Retinal pigment epithelial cell (primary cell): ENCODE results near the gene ADAMTS2.

Experiments used
- DNase-seq: peaks from one replicate; pipeline ENCODE4 v3.0.0-alpha.2; 2010; ENCODE audit warnings: low read depth
- H3K4me3 ChIP-seq: 2 replicates; pipeline ENCODE4 v1.5.1; 2011; ENCODE audit warnings: mild to moderate bottlenecking, low read length, control low read depth, moderate library complexity
- TF ChIP-seq, protein P1 (sequence below): conservative IDR thresholded peaks from 2 replicates; pipeline ENCODE4 v1.5.1; 2011; ENCODE audit warnings: low read depth, low read length, control low read depth, inconsistent platforms

Gene ADAMTS2

DNA sequence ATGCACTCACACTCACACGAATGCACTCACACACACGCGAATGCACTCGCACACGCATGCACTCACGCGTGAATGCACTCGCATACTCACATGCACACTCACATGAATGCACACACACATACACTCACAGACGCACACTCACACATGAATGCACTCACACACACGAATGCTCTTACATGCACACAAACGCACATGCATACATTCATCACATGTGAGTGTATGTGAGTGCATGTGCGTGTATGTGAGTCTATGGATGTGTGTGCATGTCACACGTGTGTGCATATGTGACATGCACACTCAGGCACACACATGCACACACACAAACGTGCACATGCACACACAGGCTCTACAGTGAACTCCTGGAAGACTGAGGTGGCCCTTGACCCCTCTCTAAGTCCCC lies 121.7 kb downstream of the ADAMTS2 start:
- no peak overlapping the region for H3K4me3 ChIP-seq
- no peak for DNase-seq
- TF ChIP-seq, protein P1, sequence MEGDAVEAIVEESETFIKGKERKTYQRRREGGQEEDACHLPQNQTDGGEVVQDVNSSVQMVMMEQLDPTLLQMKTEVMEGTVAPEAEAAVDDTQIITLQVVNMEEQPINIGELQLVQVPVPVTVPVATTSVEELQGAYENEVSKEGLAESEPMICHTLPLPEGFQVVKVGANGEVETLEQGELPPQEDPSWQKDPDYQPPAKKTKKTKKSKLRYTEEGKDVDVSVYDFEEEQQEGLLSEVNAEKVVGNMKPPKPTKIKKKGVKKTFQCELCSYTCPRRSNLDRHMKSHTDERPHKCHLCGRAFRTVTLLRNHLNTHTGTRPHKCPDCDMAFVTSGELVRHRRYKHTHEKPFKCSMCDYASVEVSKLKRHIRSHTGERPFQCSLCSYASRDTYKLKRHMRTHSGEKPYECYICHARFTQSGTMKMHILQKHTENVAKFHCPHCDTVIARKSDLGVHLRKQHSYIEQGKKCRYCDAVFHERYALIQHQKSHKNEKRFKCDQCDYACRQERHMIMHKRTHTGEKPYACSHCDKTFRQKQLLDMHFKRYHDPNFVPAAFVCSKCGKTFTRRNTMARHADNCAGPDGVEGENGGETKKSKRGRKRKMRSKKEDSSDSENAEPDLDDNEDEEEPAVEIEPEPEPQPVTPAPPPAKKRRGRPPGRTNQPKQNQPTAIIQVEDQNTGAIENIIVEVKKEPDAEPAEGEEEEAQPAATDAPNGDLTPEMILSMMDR, result no peak

DNA sequence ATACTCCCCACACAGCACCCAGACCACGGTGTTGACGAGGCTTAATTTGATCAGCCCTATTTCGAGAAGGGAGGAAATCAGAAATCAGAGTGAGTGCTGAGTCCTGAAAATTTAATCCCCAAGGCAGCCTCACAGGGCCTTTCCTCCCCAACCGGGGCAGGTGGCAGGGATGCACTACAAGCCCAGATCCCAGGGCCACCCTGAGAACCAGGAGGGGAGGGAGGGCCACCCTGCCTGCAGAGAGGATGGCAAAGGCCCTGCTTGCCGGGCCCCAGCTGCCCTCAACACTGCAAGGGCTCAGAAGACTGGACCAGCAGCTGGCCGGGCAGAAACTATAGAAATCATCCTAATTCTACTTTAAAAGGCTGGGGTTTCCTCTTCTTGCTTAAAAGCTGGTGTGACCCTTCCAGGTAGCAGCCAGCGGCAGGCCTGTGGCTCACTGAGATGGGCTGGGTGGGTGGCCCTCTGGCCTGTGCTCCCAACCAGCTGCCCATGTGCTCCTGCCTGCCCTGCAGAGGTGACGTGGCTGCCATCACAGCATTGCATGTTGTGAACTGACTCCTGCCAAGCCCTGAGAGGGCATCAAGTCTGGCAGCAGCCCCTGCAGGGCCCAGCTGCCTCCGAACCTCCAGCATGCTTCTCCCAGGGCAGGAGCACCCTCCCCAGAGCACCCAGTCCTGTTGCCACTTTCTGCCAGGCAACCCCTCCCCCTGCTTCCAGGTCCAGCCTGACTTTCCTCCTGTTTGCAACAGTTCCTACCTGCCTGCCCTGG lies 122.8 kb downstream of the ADAMTS2 start:
- H3K4me3 ChIP-seq, result no peak overlapping the region
- no peak for DNase-seq
- TF ChIP-seq, protein P1, result no peak

DNA sequence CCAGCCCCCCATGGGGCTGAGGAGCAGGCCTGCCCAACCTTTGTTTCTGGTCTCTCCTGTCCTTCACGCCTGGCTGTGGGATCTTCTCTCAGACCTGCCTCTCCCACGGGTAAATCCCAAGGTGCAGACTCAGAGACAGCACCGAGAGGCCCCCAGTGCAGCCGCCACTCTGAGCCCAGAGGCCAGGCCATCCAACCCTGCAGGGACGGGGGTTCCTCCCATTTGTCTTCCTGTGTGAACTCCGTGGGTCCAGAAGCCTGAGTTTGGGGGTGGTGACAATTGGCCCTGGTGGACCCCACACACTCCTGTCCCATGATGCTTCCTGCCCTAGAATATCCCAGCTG lies 123.4 kb downstream of the ADAMTS2 start:
- no peak overlapping the region for H3K4me3 ChIP-seq
- TF ChIP-seq, protein P1, result no peak
- DNase-seq, result no peak

DNA sequence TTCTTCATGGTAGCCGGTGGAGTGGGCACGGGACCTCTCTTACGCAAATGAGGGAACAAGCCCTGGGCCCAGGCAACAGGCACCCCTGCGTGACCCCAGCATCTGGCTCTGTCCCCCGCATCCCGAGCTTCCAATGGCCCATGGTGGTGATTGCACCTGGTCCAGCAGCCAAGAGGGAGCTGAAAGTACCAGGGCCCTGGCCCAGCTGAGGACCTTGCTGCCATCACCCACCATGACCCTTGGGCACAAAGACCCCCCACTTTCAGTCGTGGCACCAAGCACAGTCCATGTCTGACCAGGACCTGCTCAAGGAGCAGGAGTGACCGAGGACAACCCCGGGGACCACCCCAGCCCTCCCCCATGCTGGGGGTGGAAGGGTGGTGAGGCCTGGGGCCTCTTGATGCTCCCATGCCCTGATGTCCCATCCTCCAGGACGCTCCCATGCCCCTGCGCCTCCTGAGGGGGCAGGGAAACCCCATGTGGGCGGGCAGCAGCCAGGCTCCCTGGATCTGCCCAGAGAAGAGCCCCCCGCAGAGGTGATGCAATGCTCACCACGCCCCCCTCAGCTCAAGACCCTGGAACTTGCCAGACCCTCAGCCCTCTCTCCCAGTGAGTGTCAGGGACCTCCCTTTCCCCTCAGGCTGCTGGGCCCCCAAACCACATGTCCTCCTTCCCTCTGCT lies 123.9 kb downstream of the ADAMTS2 start:
- no peak for DNase-seq
- H3K4me3 ChIP-seq, result no peak overlapping the region
- TF ChIP-seq, protein P1, result no peak

DNA sequence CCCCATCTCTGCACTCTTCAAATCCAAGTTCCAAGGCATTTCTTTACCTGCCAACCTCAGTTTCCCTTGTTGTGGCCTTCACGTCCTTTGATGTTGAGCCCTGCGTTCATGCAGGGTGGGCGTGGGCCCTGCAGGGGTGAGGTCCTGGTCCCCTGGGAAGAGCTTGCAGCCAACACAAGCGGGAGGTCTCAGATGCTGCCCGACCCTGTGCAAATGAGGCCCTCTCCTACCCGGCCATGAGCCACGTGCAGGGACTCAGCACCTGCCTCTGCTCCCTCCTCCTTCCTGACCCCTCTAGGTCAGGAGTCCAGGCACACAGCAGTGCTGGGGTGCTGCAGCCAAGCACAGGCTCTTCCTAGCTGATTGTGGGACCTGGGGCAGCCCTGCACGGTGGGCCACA lies 124.5 kb downstream of the ADAMTS2 start:
- no peak overlapping the region for H3K4me3 ChIP-seq
- TF ChIP-seq, protein P1, result no peak
- DNase-seq, result no peak

DNA sequence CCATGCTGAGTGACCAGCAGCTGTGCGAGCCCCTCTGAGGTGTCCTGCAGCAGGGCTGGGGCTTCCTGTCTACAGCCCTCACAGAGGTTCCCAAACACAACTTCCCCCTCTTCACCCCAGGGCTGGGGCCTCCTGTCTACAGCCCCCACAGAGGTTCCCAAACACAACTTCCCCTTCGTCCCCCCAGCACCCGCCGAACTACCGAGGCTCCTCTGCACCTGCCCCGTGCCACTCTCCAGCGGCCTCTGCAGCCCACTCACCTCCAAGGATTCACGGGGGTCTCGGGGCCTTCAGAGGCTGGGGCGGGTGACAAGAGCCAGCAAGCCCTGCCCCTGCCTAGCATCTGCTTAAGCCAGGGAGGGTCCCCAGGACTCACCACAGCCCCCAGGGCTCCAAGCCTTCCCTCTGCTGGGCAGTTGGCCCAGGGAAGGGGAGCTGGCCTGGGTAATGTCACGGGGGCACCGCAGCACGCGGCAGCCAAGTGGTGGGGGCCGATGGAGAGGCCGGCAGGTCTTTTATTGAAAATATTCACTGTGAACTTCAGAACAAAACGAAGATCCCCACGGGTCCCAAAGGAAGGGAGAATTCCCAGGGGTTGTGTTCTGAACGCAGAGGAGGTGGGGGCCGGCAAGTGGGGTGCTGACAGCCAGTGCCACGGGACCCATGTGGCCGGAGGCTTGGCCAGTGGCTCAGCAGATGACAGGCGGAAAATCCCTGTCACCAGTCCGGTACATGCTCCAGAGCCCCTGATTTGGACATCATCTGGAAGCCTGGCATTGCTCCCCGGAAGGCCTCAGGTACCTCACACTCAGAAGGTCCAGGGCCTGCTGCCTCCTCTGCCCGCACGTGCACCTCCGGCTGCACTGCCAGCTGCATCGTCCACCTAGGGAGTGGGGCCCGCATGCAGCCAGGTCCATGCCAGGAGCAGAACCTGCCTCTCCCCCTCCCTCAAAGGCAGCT lies 125.3 kb downstream of the ADAMTS2 start:
- TF ChIP-seq, protein P1, result no peak
- no peak overlapping the region for H3K4me3 ChIP-seq
- DNase-seq, result no peak
